K562 (cell line): ENCODE data around the gene TMEM179. TPM values are rescaled to one million over a fixed set of nuclear protein-coding genes. Genes with fewer than 3 reads are reported as not detected.

Source experiments
- ATAC-seq: fragments of 200-7000 bp; cut with Tn5 transposase; 3 replicates; pipeline ENCODE4 v1.9.1; 2020; ENCODE audit warnings: moderate library complexity
- BruUV-seq: library from RNA; stranded (reverse); fragments of 400-500 nt; replicated peaks from 2 replicates; lab custom pipeline; 2021; lab: Mats Ljungman, UMichigan
- CTCF ChIA-PET: fragments of 300-600 bp; formaldehyde crosslinking; extraction: SDS; loops from one replicate; lab custom pipeline; 2021; ENCODE audit warnings: low intra/inter-chr PET ratio; lab: Yijun Ruan, JAX
- POLR2A ChIA-PET: fragments of 300-600, 350-650 bp; sonication (Branson Sonifier 250); formaldehyde crosslinking; extraction: SDS; loops from one replicate; lab custom pipeline; 2021; ENCODE audit warnings: antibody characterized with exemption, inconsistent platforms; lab: Yijun Ruan, JAX
- DNase-seq, 4 experiments: peaks; one replicate each; pipeline versions ENCODE4 v3.0.0 to v3.0.0-alpha.2; 2011 to 2018; ENCODE audit warnings: low spot score in 3 of 4, mixed read lengths in 3 of 4; ENCODE audit errors: extremely low read depth in 1 of 4
- FAIRE-seq: peaks from 2 replicates; lab custom pipeline; 2011; peaks lifted over from hg19 to GRCh38; lab: Jason Lieb, UNC
- H2AFZ ChIP-seq: 2 replicates; pipeline ENCODE4 v1.6.0; 2011; ENCODE audit warnings: low read depth, low read length, control low read depth, inconsistent platforms
- H3K27ac ChIP-seq: fragments of 200-600 bp; 3 replicates; pipeline ENCODE4 v1.8.0; 2011; ENCODE audit warnings: low read depth, mild to moderate bottlenecking, control low read depth, inconsistent platforms, low read length, moderate library complexity, mixed read lengths; ENCODE audit errors: extremely low read depth
- H3K27me3 ChIP-seq, 2 experiments: fragments of 300-600 bp in 1 of 2; 2 replicates in 1 of 2; 3 replicates in 1 of 2; pipeline versions ENCODE4 v1.6.0 to v1.8.0; 2011; ENCODE audit warnings: inconsistent platforms in 2 of 2, low read length in 2 of 2, mild to moderate bottlenecking in 1 of 2, mixed read lengths in 1 of 2, moderate library complexity in 1 of 2; ENCODE audit not compliant: control insufficient read depth in 2 of 2, insufficient read depth in 2 of 2
- H3K36me3 ChIP-seq: fragments of 300-600 bp; 3 replicates; pipeline ENCODE4 v1.8.0; 2011; ENCODE audit warnings: mild to moderate bottlenecking, low read length, inconsistent platforms; ENCODE audit not compliant: control insufficient read depth, insufficient read depth
- H3K4me1 ChIP-seq, 2 experiments: fragments of 200-600 bp in 1 of 2; replicated peaks in 1 of 2; 2 replicates in 1 of 2; 3 replicates in 1 of 2; pipeline versions ENCODE4 v1.5.1 to v1.8.0; 2011; ENCODE audit warnings: inconsistent platforms in 2 of 2, low read length in 2 of 2, mild to moderate bottlenecking in 1 of 2, mixed read lengths in 1 of 2, moderate library complexity in 1 of 2; ENCODE audit not compliant: control insufficient read depth in 2 of 2, insufficient read depth in 2 of 2
- H3K4me2 ChIP-seq: 2 replicates; pipeline ENCODE4 v1.6.1; 2011; ENCODE audit warnings: low read length, control low read depth, inconsistent platforms, mixed read lengths; ENCODE audit not compliant: insufficient read depth
- H3K4me3 ChIP-seq: fragments of 200-600 bp; sonication (generic), shearing (Covaris generic); 2 replicates; pipeline ENCODE4 v1.5.1; 2016; ENCODE audit warnings: control low read depth, inconsistent platforms
- H3K79me2 ChIP-seq: fragments of 200-600 bp; 3 replicates; pipeline ENCODE4 v1.8.0; 2011; ENCODE audit warnings: low read length, inconsistent platforms; ENCODE audit not compliant: control insufficient read depth, insufficient read depth
- H3K9ac ChIP-seq, 2 experiments: 2 replicates each; pipeline versions ENCODE4 v1.6.0 to v1.6.1; 2011; ENCODE audit warnings: low read depth in 2 of 2, low read length in 2 of 2, control low read depth in 1 of 2, inconsistent platforms in 1 of 2, mild to moderate bottlenecking in 1 of 2, mixed read lengths in 1 of 2; ENCODE audit not compliant: insufficient read depth in 1 of 2
- H3K9me1 ChIP-seq: one replicate; pipeline ENCODE4 v1.6.0; 2011; ENCODE audit warnings: inconsistent platforms, mild to moderate bottlenecking, low read length, moderate library complexity; ENCODE audit not compliant: control insufficient read depth, insufficient read depth
- H3K9me3 ChIP-seq: replicated peaks from 2 replicates; pipeline ENCODE4 v1.5.1; 2011; ENCODE audit warnings: low read depth, low read length, inconsistent platforms; ENCODE audit not compliant: control insufficient read depth, insufficient read depth
- H4K20me1 ChIP-seq: replicated peaks from 2 replicates; pipeline ENCODE4 v1.6.1; 2011; ENCODE audit warnings: low read length, inconsistent platforms, mixed read lengths; ENCODE audit not compliant: control insufficient read depth, insufficient read depth
- DIDO1 ChIP-seq: fragments of 450-650 bp; IDR thresholded peaks from 2 replicates; pipeline ENCODE4 v1.6.1; 2016; ENCODE audit warnings: low read depth, missing biosample characterization, missing genetic modification characterization
- GABPA ChIP-seq: fragments of 200-800 bp; sonication (Bioruptor generic); conservative IDR thresholded peaks from 2 replicates; pipeline ENCODE4 v1.6.1; 2016; ENCODE audit warnings: low read depth, missing genetic modification characterization, missing compliant biosample characterization
- GABPB1 ChIP-seq: sonication (generic); formaldehyde crosslinking; IDR thresholded peaks from 2 replicates; pipeline ENCODE4 v1.8.0; 2022; ENCODE audit warnings: mild to moderate bottlenecking, missing genetic modification reagents
- HDAC6 ChIP-seq: IDR thresholded peaks from 2 replicates; pipeline ENCODE4 v1.6.1; 2012; ENCODE audit warnings: low read depth, mild to moderate bottlenecking, control low read depth, inconsistent platforms, low read length, moderate library complexity
- HMGN3 ChIP-seq: IDR thresholded peaks from 2 replicates; pipeline ENCODE4 v1.6.1; 2011; ENCODE audit warnings: borderline replicate concordance, low read depth, mild to moderate bottlenecking, mixed read lengths, low read length; ENCODE audit not compliant: insufficient read length; ENCODE audit errors: extremely low read depth
- HMGXB4 ChIP-seq: sonication (generic); formaldehyde crosslinking; IDR thresholded peaks from 2 replicates; pipeline ENCODE4 v1.8.1; 2023; ENCODE audit warnings: mild to moderate bottlenecking, missing genetic modification reagents
- POLR2B ChIP-seq: fragments of 450-650 bp; IDR thresholded peaks from 2 replicates; pipeline ENCODE4 v1.6.1; 2018; ENCODE audit warnings: low read depth; ENCODE audit not compliant: partially characterized antibody
- SMARCA4 ChIP-seq: fragments of 450-650 bp; IDR thresholded peaks from 2 replicates; pipeline ENCODE4 v1.6.1; 2016
- TOE1 ChIP-seq, 2 experiments: fragments of 450-650 bp in 1 of 2; sonication (generic) in 1 of 2; formaldehyde crosslinking in 1 of 2; IDR thresholded peaks; 2 replicates each; pipeline versions ENCODE4 v1.7.1 to v1.8.0; 2016 to 2022; ENCODE audit warnings: borderline replicate concordance in 2 of 2, mild to moderate bottlenecking in 2 of 2, antibody characterized with exemption in 1 of 2, inconsistent platforms in 1 of 2, low read depth in 1 of 2, missing genetic modification reagents in 1 of 2, moderate library complexity in 1 of 2
- ZFX ChIP-seq: sonication (generic); formaldehyde crosslinking; IDR thresholded peaks from 2 replicates; pipeline ENCODE4 v1.8.0; 2022; ENCODE audit warnings: mild to moderate bottlenecking, missing genetic modification reagents, moderate library complexity
- ZNF347 ChIP-seq: fragments of 450-650 bp; formaldehyde crosslinking; IDR thresholded peaks from 2 replicates; pipeline ENCODE4 v1.4.0; 2020; ENCODE audit warnings: low read depth, mild to moderate bottlenecking, moderate library complexity
- WGBS: fragments of 100-300 bp; shearing (Covaris generic); methylation state at CpG from one replicate; pipeline ENCODE4 v1.1.6; 2016; ENCODE audit warnings: low coverage, mixed read lengths; ENCODE audit not compliant: insufficient coverage; ENCODE audit errors: missing lambda C conversion rate; 5-methylcytosine and 5-hydroxymethylcytosine counted together
- in situ Hi-C: fragments of 300-500 bp; cut with MboI; formaldehyde crosslinking; loops from 4 replicates; pipeline ENCODE4 v1.15.0; 2018; ENCODE audit warnings: inconsistent platforms, mixed read lengths
- intact Hi-C: fragments of 100-400 bp; cut with micrococcal nuclease; formaldehyde crosslinking; loops from 2 replicates; pipeline ENCODE4 v1.14.2; 2022
- polyA plus RNA-seq, 8 experiments: library from polyadenylated mRNA; depleted of rRNA in 4 of 8; stranded (reverse) in 5 of 8; unstranded in 3 of 8; fragments of >200 nt; fragmentation: Nextera tagmentation in 2 of 8; fragmentation: Illumina TruSeq in 1 of 8; extraction: Ambion mirVana in 2 of 8; extraction: Trizol in 1 of 8; gene quantifications; 2 replicates each; pipeline versions ENCODE4 v1.2.1 to v1.2.3, GENCODE V29; 2011 to 2014; ENCODE audit warnings: inconsistent platforms in 1 of 8, missing spikeins in 1 of 8
- total RNA-seq, 7 experiments: library from RNA; depleted of rRNA in 6 of 7; stranded (reverse); fragments of >200 nt in 6 of 7; fragmentation: Illumina TruSeq in 2 of 7; extraction: Trizol in 2 of 7; gene quantifications; 2 replicates each; pipeline versions ENCODE4 v1.2.1 to v1.2.3, GENCODE V29; 2011 to 2021; ENCODE audit warnings: low replicate concordance in 1 of 7

The TMEM179 gene
- total and polyA plus RNA-seq, 9 of the 15 experiments (the other 6 are each of a cell fraction or from before 2014, with no cell fraction given): not detected

DNA sequence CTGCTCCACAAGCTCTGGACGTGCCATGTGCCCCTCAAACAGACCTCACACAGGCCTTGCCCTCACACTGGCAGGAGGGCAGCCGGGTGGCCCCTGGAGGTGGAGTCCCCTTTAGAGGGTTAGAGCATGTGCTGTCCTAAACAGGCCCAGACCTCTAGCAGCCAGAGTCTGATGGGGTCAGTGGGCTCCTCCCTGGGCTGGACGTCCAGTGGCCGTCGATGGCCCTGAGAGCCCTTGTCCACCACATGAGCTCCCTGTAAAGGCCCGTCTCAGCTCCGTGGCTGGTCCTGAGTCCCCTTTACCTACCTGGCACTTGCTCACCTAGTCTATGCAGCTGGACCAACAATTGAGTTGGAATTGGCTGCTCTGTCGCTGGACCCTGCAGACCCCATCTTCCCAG, 3.8 kb downstream of the TMEM179 start:
- no peak for TF ChIP-seq GABPA (tag)
- TF ChIP-seq POLR2B: no peak
- no peak for TF ChIP-seq HMGXB4
- TF ChIP-seq ZFX (CRISPR knock-in tag): no peak
- no peak for TF ChIP-seq ZNF347 (CRISPR knock-in tag)
- no peak for TF ChIP-seq SMARCA4
- no peak for TF ChIP-seq TOE1 (IDR thresholded peaks at IDR 0.05; ENCODE audit: borderline replicate concordance)
- no peak for TF ChIP-seq TOE1 (CRISPR knock-in tag; IDR thresholded peaks at IDR 0.05; ENCODE audit: borderline replicate concordance, low read depth)
- no peak for TF ChIP-seq HDAC6
- TF ChIP-seq DIDO1: no peak
- TF ChIP-seq HMGN3: no peak
- no peak for TF ChIP-seq GABPB1 (CRISPR knock-in tag)
- ChIA-PET POLR2A (no interaction called here), CTCF (no interaction called here)
- Histone ChIP-seq H2AFZ (no peak overlapping the region), H3K27me3 (peaks cover 3 to 22% of the 10 kb centered on the region in 2 experiments; a peak in 3 of 5 replicates), H3K4me3 (no peak overlapping the region), H3K4me1 (peaks cover 0 to 15% of the 10 kb centered on the region in 2 experiments; a peak in 2 of 5 replicates), H4K20me1 (no peaks in the 10 kb centered on the region), H3K79me2 (no peaks in the 10 kb centered on the region), H3K36me3 (no peaks in the 10 kb centered on the region), H3K9me3 (no peaks in the 10 kb centered on the region), H3K9me1 (no peaks in the 10 kb centered on the region), H3K4me2 (no peak overlapping the region), H3K9ac (no peak overlapping the region), H3K27ac (no peak overlapping the region)
- DNase-seq (no peak), FAIRE-seq (no peak), ATAC-seq (no peak)
- in situ Hi-C loops (no loop called here), intact Hi-C loops (no loop called here)
- WGBS: 0% methylated on average over 8 of the region's 8 CpGs
- no TSS peak for BruUV-seq
